Measurements from ENCODE around the gene SDK1. TPM values are rescaled to one million over a fixed set of nuclear protein-coding genes. Genes with fewer than 3 reads are reported as not detected.

Gene SDK1
- total RNA-seq, 1 donor from 2014 or later, result 10.9 TPM

DNA sequence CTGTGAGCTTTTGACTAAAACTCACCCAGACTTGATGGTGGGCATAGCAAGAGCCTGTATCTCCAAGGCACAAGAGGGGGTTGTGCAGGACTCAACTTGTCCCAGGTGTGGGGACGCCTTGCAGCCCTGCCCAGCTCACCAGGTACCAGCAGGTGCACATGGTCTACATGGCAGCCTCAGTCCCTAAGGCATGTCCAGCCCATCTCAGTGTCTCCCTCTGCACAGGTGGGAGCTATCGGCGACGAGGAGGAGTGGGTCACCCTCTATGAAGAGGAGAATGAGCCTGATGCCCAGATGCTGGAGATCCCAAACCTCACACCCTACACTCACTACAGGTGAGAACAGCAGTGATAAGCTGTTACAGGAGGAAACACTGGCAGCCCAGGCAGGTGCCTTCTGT lies 809.4 kb downstream of the SDK1 start:
- Mint-ChIP-seq H3K27ac (ENCODE audit: unreplicated experiment) (no peak overlapping the region), H3K4me1 (ENCODE audit: low read depth) (no peaks in the 10 kb centered on the region), H3K27me3 (ENCODE audit: low read depth) (no peaks in the 10 kb centered on the region), H3K9me3 (ENCODE audit: low read depth) (no peaks in the 10 kb centered on the region), H3K4me3 (ENCODE audit: unreplicated experiment) (no peak overlapping the region), H3K36me3 (ENCODE audit: low read depth) (peaks cover 14% of the 10 kb centered on the region)
- TF ChIP-seq CTCF (IDR thresholded peaks at IDR 0.05), result no peak
- DNase-seq (ENCODE audit: low spot score), result no peak

DNA sequence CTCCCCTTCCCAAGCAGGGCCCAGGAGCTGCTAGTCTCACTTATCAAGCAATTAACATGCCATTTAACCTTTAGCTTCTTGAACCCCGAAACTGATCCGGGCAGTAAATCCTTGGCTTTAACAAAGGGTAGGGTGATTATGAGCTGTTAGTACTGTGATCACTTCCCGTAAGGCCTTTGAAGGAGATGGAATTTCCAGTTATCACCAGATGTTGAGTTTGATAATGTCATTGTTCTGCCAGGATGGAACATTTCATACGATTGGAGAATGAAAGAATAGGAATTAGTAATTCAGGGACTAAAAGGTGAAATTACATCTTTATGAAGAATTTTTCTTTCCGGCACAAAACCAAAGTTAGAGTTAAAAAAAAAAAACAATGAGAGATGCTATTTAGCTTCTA lies 810.1 kb downstream of the SDK1 start:
- no peak for TF ChIP-seq CTCF (IDR thresholded peaks at IDR 0.05)
- no peaks in the 10 kb centered on the region for H3K4me1 Mint-ChIP-seq (ENCODE audit: low read depth)
- H3K27me3 Mint-ChIP-seq (ENCODE audit: low read depth), result no peaks in the 10 kb centered on the region
- H3K36me3 Mint-ChIP-seq (ENCODE audit: low read depth), result peaks cover 14% of the 10 kb centered on the region
- H3K27ac Mint-ChIP-seq (ENCODE audit: unreplicated experiment), result no peak overlapping the region
- H3K9me3 Mint-ChIP-seq (ENCODE audit: low read depth), result no peaks in the 10 kb centered on the region
- H3K4me3 Mint-ChIP-seq (ENCODE audit: unreplicated experiment), result no peak overlapping the region
- no peak for DNase-seq (ENCODE audit: low spot score)

GRCh38 chr7:4113271-4113670 lies 812.2 kb downstream of the SDK1 start:
- no peak overlapping the region for H3K27ac Mint-ChIP-seq (ENCODE audit: unreplicated experiment)
- H3K36me3 Mint-ChIP-seq (ENCODE audit: low read depth), result peaks cover 14% of the 10 kb centered on the region
- peaks cover 2% of the 10 kb centered on the region for H3K9me3 Mint-ChIP-seq (ENCODE audit: low read depth)
- no peaks in the 10 kb centered on the region for H3K27me3 Mint-ChIP-seq (ENCODE audit: low read depth)
- no peak for TF ChIP-seq CTCF (IDR thresholded peaks at IDR 0.05)
- no peak overlapping the region for H3K4me3 Mint-ChIP-seq (ENCODE audit: unreplicated experiment)
- H3K4me1 Mint-ChIP-seq (ENCODE audit: low read depth), result no peaks in the 10 kb centered on the region
- no peak for DNase-seq (ENCODE audit: low spot score)

DNA sequence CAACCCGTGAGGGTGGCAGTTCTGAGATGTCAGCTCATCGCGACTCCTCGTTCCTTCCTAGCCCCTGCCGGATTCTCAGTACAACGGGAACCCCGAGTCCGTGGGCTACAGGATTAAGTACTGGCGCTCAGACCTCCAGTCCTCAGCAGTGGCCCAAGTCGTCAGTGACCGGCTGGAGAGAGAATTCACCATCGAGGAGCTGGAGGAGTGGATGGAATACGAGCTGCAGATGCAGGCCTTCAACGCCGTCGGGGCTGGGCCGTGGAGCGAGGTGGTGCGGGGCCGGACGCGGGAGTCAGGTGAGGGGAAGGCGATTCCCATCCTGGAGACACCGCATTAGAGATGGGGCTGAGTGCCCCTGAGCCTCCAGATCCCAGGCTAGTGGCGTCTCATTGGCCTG lies 812.9 kb downstream of the SDK1 start:
- peaks cover 8% of the 10 kb centered on the region for H3K9me3 Mint-ChIP-seq (ENCODE audit: low read depth)
- DNase-seq (ENCODE audit: low spot score), result no peak

DNA sequence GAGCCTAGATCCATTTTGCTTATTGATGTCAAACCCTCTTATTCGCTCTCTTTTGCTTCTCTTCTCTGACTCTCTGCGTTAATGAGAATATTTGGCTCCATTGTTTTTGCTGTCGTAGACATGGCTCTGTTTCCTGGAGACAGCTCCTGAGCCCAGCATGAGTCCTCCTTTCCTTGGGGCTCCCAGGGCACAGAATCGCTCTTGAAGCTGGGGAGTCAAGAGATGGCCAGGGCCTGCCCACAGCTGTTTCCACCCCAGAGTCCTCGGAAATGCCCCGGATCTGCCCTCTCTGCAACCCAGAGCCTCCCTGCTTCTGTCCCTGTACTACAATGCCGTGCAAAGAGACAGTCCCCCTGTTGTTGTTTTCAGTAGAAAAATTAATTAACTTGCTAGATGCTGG lies 814.4 kb downstream of the SDK1 start:
- TF ChIP-seq CTCF (IDR thresholded peaks at IDR 0.05), result no peak
- Mint-ChIP-seq H3K4me3 (ENCODE audit: unreplicated experiment) (no peak overlapping the region), H3K27me3 (ENCODE audit: low read depth) (no peaks in the 10 kb centered on the region), H3K4me1 (ENCODE audit: low read depth) (no peaks in the 10 kb centered on the region), H3K9me3 (ENCODE audit: low read depth) (peaks cover 19% of the 10 kb centered on the region), H3K36me3 (ENCODE audit: low read depth) (peaks cover 25% of the 10 kb centered on the region), H3K27ac (ENCODE audit: unreplicated experiment) (no peak overlapping the region)
- no peak for DNase-seq (ENCODE audit: low spot score)

More for the DNA sequence above, 812.9 kb downstream of the SDK1 start:
- no peak overlapping the region for H3K27ac Mint-ChIP-seq (ENCODE audit: unreplicated experiment)
- TF ChIP-seq CTCF (IDR thresholded peaks at IDR 0.05), result no peak
- H3K4me1 Mint-ChIP-seq (ENCODE audit: low read depth), result no peaks in the 10 kb centered on the region
- peaks cover 18% of the 10 kb centered on the region for H3K36me3 Mint-ChIP-seq (ENCODE audit: low read depth)
- no peak overlapping the region for H3K4me3 Mint-ChIP-seq (ENCODE audit: unreplicated experiment)
- H3K27me3 Mint-ChIP-seq (ENCODE audit: low read depth), result no peaks in the 10 kb centered on the region

Measured in chondrocyte (in vitro differentiated cells).